Gastrocnemius medialis (tissue), 4 donors: Measurements from ENCODE around the gene CACNB4.

Source experiments
- CTCF ChIP-seq, 5 experiments: fragments of 450-650 bp in 3 of 5; fragments of 200-600 bp in 2 of 5; sonication (generic) in 2 of 5; IDR thresholded peaks in 4 of 5; conservative IDR thresholded peaks in 1 of 5; 1 replicate in 4 of 5; 2 replicates in 1 of 5; pipeline ENCODE4 v1.5.1; 2016 to 2019; ENCODE audit warnings: antibody characterized with exemption in 5 of 5, mild to moderate bottlenecking in 3 of 5, moderate library complexity in 3 of 5
- POLR2A ChIP-seq, 2 donors: fragments of 450-650 bp; IDR thresholded peaks; one replicate each; pipeline ENCODE4 v1.6.1; 2017; ENCODE audit warnings: antibody characterized with exemption in 2 of 2, mild to moderate bottlenecking in 2 of 2, moderate library complexity in 2 of 2

GRCh38 chr2:152114366-152114765, 15.5 kb upstream of the CACNB4 start:
- no peak for TF ChIP-seq CTCF (IDR thresholded peaks at IDR 0.05 in 4 of 5, conservative IDR thresholded peaks at IDR 0.05 in 1 of 5)
- TF ChIP-seq POLR2A (IDR thresholded peaks at IDR 0.05) = no peak
